Measurements from ENCODE around the gene ACSF2. TPM values are rescaled to one million over a fixed set of nuclear protein-coding genes. Genes with fewer than 3 reads are reported as not detected.

ACSF2 gene
- total RNA-seq, 1 donor from 2014 or later = 2.0 TPM

GRCh38 chr17:50492214-50492613 lies 66.2 kb downstream of the ACSF2 start:
- no peak for FAIRE-seq
- no peak for DNase-seq (ENCODE audit: low spot score in 2 of 2)

GRCh38 chr17:50493744-50494143 lies 67.7 kb downstream of the ACSF2 start:
- DNase-seq (ENCODE audit: low spot score in 2 of 2) (no peak), FAIRE-seq (no peak)

DNA sequence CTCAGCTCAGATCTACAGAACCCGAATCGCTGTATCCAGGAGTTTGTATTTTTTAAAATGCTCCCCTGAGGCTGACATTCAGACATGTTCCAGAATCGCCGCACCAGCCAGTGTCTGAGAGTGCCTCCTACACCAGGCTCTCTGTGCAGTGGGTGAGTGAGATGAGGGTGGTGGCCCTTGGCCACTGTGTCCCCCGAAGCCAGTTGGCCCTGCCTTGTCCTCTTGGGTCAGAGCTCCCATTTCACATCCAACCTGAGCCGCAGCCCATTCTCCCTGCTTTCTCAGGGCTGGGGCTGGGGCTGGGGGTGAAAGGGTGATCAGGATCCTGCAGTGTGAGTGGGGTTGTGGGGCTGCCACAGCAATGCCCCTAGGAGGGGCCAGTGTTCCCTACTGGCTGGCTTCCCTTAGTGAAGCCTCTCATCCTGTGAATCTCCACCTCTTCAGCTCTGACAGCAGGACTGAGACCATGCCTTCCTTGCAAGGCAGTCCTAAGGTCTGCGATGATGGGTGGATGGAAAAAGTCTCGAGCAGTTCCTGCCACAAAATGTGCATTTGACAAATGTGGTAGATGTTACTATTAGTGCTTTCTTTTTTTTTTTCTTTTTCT lies 69.3 kb downstream of the ACSF2 start:
- FAIRE-seq = no peak

DNA sequence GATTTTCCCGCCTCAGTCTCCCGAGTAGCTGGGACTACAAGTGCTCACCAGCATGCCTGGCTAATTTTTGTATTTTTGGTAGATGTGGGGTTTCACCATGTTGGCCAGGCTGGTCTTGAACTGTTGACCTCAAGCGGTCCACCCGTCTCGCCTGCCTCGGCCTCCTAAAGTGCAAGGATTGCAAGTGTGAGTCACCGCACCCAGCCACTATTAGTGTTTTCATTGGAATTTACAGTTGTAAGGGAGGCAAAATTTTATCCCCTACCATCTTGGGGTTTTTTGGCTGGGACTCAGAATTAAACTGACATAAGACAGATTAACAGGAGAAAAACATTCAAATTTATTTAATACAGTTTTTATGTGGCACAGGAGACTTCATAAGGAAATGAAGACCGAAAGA lies 69.9 kb downstream of the ACSF2 start:
- FAIRE-seq (no peak), DNase-seq (ENCODE audit: low spot score in 2 of 2) (no peak)

More for the DNA sequence above, 69.3 kb downstream of the ACSF2 start:
- DNase-seq (ENCODE audit: low spot score in 2 of 2) = no peak

- DNase-seq (ENCODE audit: low spot score in 2 of 2) = no peak
Observed at GRCh38 chr17:50498021-50498874, 72.2 kb downstream of the ACSF2 start.

GRCh38 chr17:50499270-50499669 lies 73.3 kb downstream of the ACSF2 start:
- DNase-seq (ENCODE audit: low spot score in 2 of 2) (no peak), FAIRE-seq (no peak)

More at GRCh38 chr17:50498021-50498874, 72.2 kb downstream of the ACSF2 start:
- FAIRE-seq = no peak

- FAIRE-seq (no peak), DNase-seq (ENCODE audit: low spot score in 2 of 2) (no peak)
Observed at GRCh38 chr17:50499721-50500120, 73.7 kb downstream of the ACSF2 start.

- no peak for DNase-seq (ENCODE audit: low spot score in 2 of 2)
- FAIRE-seq = peak; percentile 17
Observed at GRCh38 chr17:50501054-50501453, 75.0 kb downstream of the ACSF2 start.

DNA sequence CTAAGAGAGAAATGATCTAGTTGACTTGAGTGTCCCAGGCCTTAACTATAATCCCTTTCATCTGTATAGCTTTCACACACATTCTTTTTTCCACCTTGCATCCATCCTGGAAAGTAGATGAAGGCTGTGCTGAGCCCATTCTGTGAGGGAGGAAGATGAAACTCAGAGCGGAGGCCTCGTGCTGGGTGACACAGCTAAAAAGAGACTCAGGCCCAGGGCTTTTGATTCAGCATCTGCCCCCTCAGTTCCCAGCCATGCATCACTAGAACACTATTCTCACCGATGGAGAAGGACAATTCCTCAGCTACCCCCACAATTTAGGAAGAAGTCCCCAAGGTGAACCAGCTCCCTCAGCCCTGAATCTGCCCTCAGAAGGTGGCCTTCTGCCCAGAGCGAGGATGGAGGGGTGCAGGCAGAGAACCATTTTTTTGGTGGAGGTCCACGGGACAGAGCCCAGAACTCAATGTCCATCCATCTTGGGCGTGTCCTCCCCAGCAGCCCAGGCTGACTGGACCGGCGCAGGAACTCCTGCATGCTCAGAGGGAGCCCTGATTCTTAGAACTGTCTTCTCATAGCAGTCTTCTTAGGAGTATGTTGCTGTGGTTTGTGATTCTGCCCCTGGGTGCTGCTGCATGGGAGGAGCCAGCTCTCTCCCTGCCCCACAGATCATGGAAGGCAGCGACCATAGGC lies 76.4 kb downstream of the ACSF2 start:
- FAIRE-seq = no peak
- DNase-seq (ENCODE audit: low spot score in 2 of 2) = no peak

- DNase-seq (ENCODE audit: low spot score in 2 of 2) (no peak), FAIRE-seq (no peak)
Observed at GRCh38 chr17:50505591-50506130, 79.6 kb downstream of the ACSF2 start.

GRCh38 chr17:50506298-50506697 lies 80.3 kb downstream of the ACSF2 start:
- no peak for FAIRE-seq
- no peak for DNase-seq (ENCODE audit: low spot score in 2 of 2)

GRCh38 chr17:50507871-50508572 lies 82.0 kb downstream of the ACSF2 start, which contains the start of gene MYCBPAP:
Gene MYCBPAP, plus strand, starts transcription at chr17:50508439. Its CDS starts 236 bp downstream, at chr17:50508675.
- FAIRE-seq (no peak), DNase-seq (ENCODE audit: low spot score in 2 of 2) (peak; percentile 76 to 93)

- no peak for FAIRE-seq
- no peak for DNase-seq (ENCODE audit: low spot score in 2 of 2)
Observed at GRCh38 chr17:50508573-50509460, 82.8 kb downstream of the ACSF2 start.

DNA sequence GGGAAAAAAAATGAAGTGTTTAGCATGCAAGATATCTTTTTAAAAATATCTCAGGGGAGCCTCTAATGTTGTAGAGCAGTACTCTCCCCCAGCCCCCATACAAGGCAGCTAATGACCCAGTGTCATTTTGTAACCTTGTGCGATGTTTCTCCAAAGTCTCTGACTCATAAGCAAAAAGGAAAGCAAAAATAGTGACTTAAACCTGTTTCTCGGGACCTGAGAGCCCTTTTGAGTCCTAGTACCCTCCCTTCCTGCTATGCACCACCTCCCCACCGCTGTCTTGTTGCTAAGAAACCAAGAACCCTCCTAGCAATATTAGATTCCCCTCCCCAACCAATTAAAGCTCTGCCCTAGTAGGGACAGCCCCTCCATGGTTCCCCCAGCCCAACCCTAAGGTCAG lies 85.0 kb downstream of the ACSF2 start:
- FAIRE-seq (no peak), DNase-seq (ENCODE audit: low spot score in 2 of 2) (no peak)

- no peak for DNase-seq (ENCODE audit: low spot score in 2 of 2)
- FAIRE-seq = no peak
Observed at GRCh38 chr17:50513495-50513894, 87.5 kb downstream of the ACSF2 start.

DNA sequence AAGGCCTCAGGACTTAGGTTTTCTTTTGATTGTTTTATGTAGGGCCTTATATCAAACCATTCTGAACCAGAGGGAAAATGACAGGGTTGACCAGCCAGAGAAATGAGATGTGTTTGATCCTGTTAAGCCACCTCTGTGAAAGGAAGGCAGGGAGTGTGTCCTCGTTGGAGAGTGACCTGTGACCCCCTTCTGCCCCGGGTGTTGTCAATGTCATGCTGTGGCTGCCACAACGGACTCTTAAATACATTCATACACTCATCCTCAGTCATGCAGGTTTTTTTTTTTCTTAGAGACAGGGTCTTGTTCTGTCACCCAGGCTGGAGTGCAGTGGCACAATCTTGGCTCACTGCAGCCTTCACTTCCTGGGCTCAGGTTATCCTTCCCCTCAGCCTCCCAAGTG lies 88.4 kb downstream of the ACSF2 start:
- FAIRE-seq (no peak), DNase-seq (ENCODE audit: low spot score in 2 of 2) (no peak)

DNA sequence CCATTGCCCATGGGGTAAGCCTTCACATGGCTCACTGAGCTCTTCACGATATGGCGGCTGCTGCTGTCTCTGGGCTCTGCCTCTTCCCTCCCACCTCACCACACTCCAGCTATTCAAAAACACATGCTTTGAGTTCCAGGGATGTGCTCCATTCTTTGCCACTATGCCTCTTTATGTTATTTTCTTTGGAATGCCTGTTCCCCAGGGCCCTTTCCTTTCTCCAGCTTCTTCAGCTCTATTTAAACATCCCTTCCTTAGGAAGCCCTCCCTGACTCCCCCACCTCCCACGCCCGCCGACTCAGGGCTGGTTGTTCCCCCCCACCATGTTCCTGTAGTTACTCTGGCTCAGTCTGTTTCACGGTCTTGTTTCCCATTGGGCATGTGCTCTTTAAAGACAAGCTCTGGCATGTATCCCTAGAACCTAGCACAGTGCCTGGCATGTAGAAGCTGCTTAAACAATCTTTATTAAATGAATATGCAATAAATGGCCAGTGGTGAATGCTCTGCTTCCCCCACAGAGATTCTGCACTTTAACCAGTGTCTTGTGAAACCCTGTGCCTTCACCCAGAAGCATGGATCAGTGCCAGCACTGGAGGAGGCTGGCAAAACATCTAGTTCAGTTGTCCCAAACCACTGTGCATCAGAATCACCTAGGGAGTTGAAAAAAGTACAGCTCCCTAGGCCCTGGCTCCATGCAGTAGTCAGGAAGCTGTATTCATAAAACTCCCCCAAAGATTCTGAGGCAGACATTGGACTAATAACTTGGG lies 89.1 kb downstream of the ACSF2 start:
- FAIRE-seq (no peak), DNase-seq (ENCODE audit: low spot score in 2 of 2) (no peak)

DNA sequence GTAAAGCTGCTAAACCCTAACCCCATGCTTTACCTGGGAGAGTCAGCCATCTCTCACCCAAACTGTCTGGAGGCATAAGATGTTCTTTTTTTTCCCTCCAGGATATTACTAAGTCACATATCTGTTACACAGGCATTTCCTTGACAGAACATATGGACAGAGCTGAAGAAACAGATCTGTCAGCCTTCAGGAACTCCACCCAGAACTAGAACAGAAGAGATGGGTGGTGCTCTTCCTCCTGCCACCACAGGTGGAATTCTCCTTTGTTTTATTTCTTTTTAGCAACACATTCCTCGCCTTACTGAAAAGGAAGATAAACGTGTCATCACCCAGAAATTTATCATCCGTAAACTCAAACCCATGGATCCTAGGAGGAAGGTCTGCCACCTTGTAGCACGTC lies 91.0 kb downstream of the ACSF2 start:
- no peak for DNase-seq (ENCODE audit: low spot score in 2 of 2)
- no peak for FAIRE-seq
